Psoas muscle (tissue), 8 donors: ENCODE results near the gene SPHK2. TPM values are rescaled to one million over a fixed set of nuclear protein-coding genes. Genes with fewer than 3 reads are reported as not detected.

Experiments used
- ATAC-seq, 4 donors: fragments of 200-7000 bp; cut with Tn5 transposase; one replicate each; pipeline ENCODE4 v1.9.1; 2020; ENCODE audit warnings: moderate library complexity in 3 of 4, mild to moderate bottlenecking in 2 of 4
- DNase-seq, 2 donors: peaks; one replicate each; pipeline ENCODE4 v3.0.0-alpha.2; 2020
- H3K27ac ChIP-seq: fragments of 200-600 bp; one replicate; pipeline ENCODE4 v1.8.0; 2022
- H3K27me3 ChIP-seq, 3 donors: fragments of 200-600 bp in 1 of 3; one replicate each; pipeline versions ENCODE4 v1.6.1 to v1.8.0; 2013 to 2022; ENCODE audit warnings: low read length in 2 of 3, mild to moderate bottlenecking in 2 of 3, moderate library complexity in 1 of 3; ENCODE audit not compliant: insufficient read depth in 3 of 3
- H3K36me3 ChIP-seq, 2 donors: fragments of 200-600 bp in 1 of 2; one replicate each; pipeline versions ENCODE4 v1.6.1 to v1.8.0; 2013 to 2022; ENCODE audit warnings: low read depth in 1 of 2, mild to moderate bottlenecking in 1 of 2, moderate library complexity in 1 of 2; ENCODE audit not compliant: insufficient read depth in 1 of 2
- H3K4me1 ChIP-seq: fragments of 200-600 bp; one replicate; pipeline ENCODE4 v1.8.0; 2022
- H3K4me3 ChIP-seq: fragments of 200-600 bp; one replicate; pipeline ENCODE4 v1.8.0; 2022; ENCODE audit warnings: mild to moderate bottlenecking
- H3K9me3 ChIP-seq: fragments of 200-600 bp; one replicate; pipeline ENCODE4 v1.8.0; 2022
- CTCF ChIP-seq: fragments of 200-600 bp; IDR thresholded peaks from one replicate; pipeline ENCODE4 v1.8.0; 2022; ENCODE audit warnings: antibody characterized with exemption
- WGBS, 3 donors: extraction: QIAGEN DNeasy Blood & Tissue Kit; methylation state at CpG; one replicate each; pipeline versions ENCODE4 v1.1.6 to v1.1.7; 2013; 5-methylcytosine and 5-hydroxymethylcytosine counted together
- intact Hi-C, 2 donors: fragments of 100-400 bp; cut with DNase I; formaldehyde crosslinking; loops; one replicate each; pipeline versions ENCODE4 v1.11.0 to v1.14.2; 2022
- long read RNA-seq, 2 donors: library from polyadenylated mRNA; unstranded; transcript quantifications; one replicate each; pipeline ENCODE4 v2.0.0, GENCODE V29; 2021
- polyA plus RNA-seq, 3 donors: library from polyadenylated mRNA; stranded (reverse); fragments of 200-250 nt; gene quantifications; one replicate each; pipeline ENCODE4 v1.2.3, GENCODE V29; 2013
- total RNA-seq, 4 donors: library from RNA; stranded (reverse); fragmentation: NEBNext Ultra II Directional in 2 of 4; extraction: Animal tissue kit (Norgen Biotek cat#: 25700) in 2 of 4; gene quantifications; one replicate each; pipeline versions ENCODE4 v1.2.1 to v1.2.4, GENCODE V29; 2021 to 2023
- donor health status: healthy with polysubstance abuse.
- donor health status: DM: no; HTN: no; CAD: no; lungs with moderate emphysema.
- donor health status: Bipolar disorder and iron deficiency.
- donor health status: healthy.
- donor health status: DM: yes; HTN: yes; CAD: no.
- donor health status: DM: no; HTN: no; CAD: no.
- donor health status: DM: no; HTN: no; CAD: no.
- donor health status: DM: yes; HTN: yes; CAD: no.

The SPHK2 gene
- total RNA-seq (10 to 100 TPM in 2 of 4 donors, 1 to 10 TPM in 2; 4.1 to 12.8 (median 8.8) TPM), polyA plus RNA-seq (1 to 10 TPM; 3.3 to 7.4 (median 4.8) TPM)
- long read RNA-seq, donor 1, partial matches to known transcripts, result 3 of 5 reads
- long read RNA-seq, donor 1, other reads (novel, unspliced or antisense), result 1 of 5 reads
- long read RNA-seq, donor 2, partial matches to known transcripts, result 9 of 18 reads
- long read RNA-seq, donor 2, other reads (novel, unspliced or antisense), result 3 of 18 reads

GRCh38 chr19:48618916-48619691 lies at the start of gene SPHK2, which contains the start of gene RPL18:
Gene SPHK2 (plus strand): TSS chr19:48619506. CDS start chr19:48620515, 1,009 bp downstream.
Gene RPL18 (minus strand): TSS chr19:48619178. CDS start chr19:48619143, 35 bp downstream.
- peaks cover 35% of the 10 kb centered on the region for H3K4me1 ChIP-seq
- DNase-seq (peak; percentile 98 to 99), ATAC-seq (peak; percentile 88 to 90 (median 90))
- peak within 1 kb of the TSS; percentile 99 for H3K4me3 ChIP-seq
- H3K36me3 ChIP-seq, result peaks cover 8 to 50% of the 10 kb centered on the region in 2 donors
- intact Hi-C loops, result no loop called here
- H3K9me3 ChIP-seq, result no peaks in the 10 kb centered on the region
- H3K27ac ChIP-seq, result peak within 1 kb of the TSS; percentile 94
- H3K27me3 ChIP-seq, result no peaks in the 10 kb centered on the region
- no peak for TF ChIP-seq CTCF
- WGBS, 3 donors, result 0% methylated on average over 62 to 69 of the region's 69 CpGs

GRCh38 chr19:48569814-48570213 lies 49.5 kb upstream of the SPHK2 start:
- Histone ChIP-seq H3K4me3 (no peak overlapping the region), H3K36me3 (no peaks in the 10 kb centered on the region), H3K4me1 (peaks cover 19% of the 10 kb centered on the region), H3K27ac (peak overlapping the region; percentile 88), H3K27me3 (no peaks in the 10 kb centered on the region), H3K9me3 (no peaks in the 10 kb centered on the region)
- DNase-seq (no peak), ATAC-seq (peak; percentile 72 to 86 (median 77))
- no peak for TF ChIP-seq CTCF
- WGBS, 3 donors, result 14 to 18% (median 15%) methylated on average over 11 of the region's 11 CpGs
- intact Hi-C loops, result loop anchor here in 1 of 2 donors (5.0 kb wide), 1 partner anchor 58 kb away; the partner anchor contains the start of gene LMTK3

GRCh38 chr19:48571378-48572162 lies 47.7 kb upstream of the SPHK2 start:
- H3K4me3 ChIP-seq, result no peak overlapping the region
- intact Hi-C loops, result no loop called here
- no peak overlapping the region for H3K27ac ChIP-seq
- TF ChIP-seq CTCF, result no peak
- H3K27me3 ChIP-seq, result no peaks in the 10 kb centered on the region
- no peak for DNase-seq
- H3K9me3 ChIP-seq, result no peaks in the 10 kb centered on the region
- no peak for ATAC-seq
- 61 to 79% (median 71%) methylated on average over 4 to 5 of the region's 5 CpGs for WGBS, 3 donors
- H3K36me3 ChIP-seq, result no peaks in the 10 kb centered on the region
- H3K4me1 ChIP-seq, result peaks cover 19% of the 10 kb centered on the region

GRCh38 chr19:48573163-48573505 lies 46.2 kb upstream of the SPHK2 start:
- Histone ChIP-seq H3K36me3 (no peaks in the 10 kb centered on the region), H3K4me3 (no peak overlapping the region), H3K4me1 (peaks cover 10% of the 10 kb centered on the region), H3K27ac (no peak overlapping the region), H3K9me3 (no peaks in the 10 kb centered on the region), H3K27me3 (no peaks in the 10 kb centered on the region)
- TF ChIP-seq CTCF, result no peak
- intact Hi-C loops, result no loop called here
- WGBS, 3 donors, result 68 to 83% (median 82%) methylated on average over 12 of the region's 12 CpGs
- DNase-seq, result no peak
- ATAC-seq, result no peak
